Measurements from ENCODE around the gene GBP2.

GBP2 gene

GRCh38 chr1:89167590-89168230 lies 41.8 kb upstream of the GBP2 start:
- TF ChIP-seq, protein P1, sequence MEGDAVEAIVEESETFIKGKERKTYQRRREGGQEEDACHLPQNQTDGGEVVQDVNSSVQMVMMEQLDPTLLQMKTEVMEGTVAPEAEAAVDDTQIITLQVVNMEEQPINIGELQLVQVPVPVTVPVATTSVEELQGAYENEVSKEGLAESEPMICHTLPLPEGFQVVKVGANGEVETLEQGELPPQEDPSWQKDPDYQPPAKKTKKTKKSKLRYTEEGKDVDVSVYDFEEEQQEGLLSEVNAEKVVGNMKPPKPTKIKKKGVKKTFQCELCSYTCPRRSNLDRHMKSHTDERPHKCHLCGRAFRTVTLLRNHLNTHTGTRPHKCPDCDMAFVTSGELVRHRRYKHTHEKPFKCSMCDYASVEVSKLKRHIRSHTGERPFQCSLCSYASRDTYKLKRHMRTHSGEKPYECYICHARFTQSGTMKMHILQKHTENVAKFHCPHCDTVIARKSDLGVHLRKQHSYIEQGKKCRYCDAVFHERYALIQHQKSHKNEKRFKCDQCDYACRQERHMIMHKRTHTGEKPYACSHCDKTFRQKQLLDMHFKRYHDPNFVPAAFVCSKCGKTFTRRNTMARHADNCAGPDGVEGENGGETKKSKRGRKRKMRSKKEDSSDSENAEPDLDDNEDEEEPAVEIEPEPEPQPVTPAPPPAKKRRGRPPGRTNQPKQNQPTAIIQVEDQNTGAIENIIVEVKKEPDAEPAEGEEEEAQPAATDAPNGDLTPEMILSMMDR (IDR thresholded peaks at IDR 0.05; ENCODE audit: extremely low read depth, insufficient read depth, missing control alignments), result no peak
- DNase-seq (ENCODE audit: low spot score), result no peak
- in situ Hi-C loops (cut with MboI; ENCODE audit: low pct_unique_long_range_greater_than_20kb, low sequenced_read_pairs, unreplicated experiment), result no loop called here

- in situ Hi-C loops (cut with MboI; ENCODE audit: low pct_unique_long_range_greater_than_20kb, low sequenced_read_pairs, unreplicated experiment), result no loop called here
- no peak for DNase-seq (ENCODE audit: low spot score)
- TF ChIP-seq, protein P1 (IDR thresholded peaks at IDR 0.05; ENCODE audit: extremely low read depth, insufficient read depth, missing control alignments), result no peak
These were observed 40.8 kb upstream of the GBP2 start for GRCh38 chr1:89166705-89167104.

GRCh38 chr1:89165811-89166210 lies 39.9 kb upstream of the GBP2 start:
- no peak for DNase-seq (ENCODE audit: low spot score)
- in situ Hi-C loops (cut with MboI; ENCODE audit: low pct_unique_long_range_greater_than_20kb, low sequenced_read_pairs, unreplicated experiment), result no loop called here
- TF ChIP-seq, protein P1 (IDR thresholded peaks at IDR 0.05; ENCODE audit: extremely low read depth, insufficient read depth, missing control alignments), result no peak

GRCh38 chr1:89151047-89151446 lies 25.1 kb upstream of the GBP2 start:
- TF ChIP-seq, protein P1 (IDR thresholded peaks at IDR 0.05; ENCODE audit: extremely low read depth, insufficient read depth, missing control alignments), result no peak
- no peak for DNase-seq (ENCODE audit: low spot score)
- in situ Hi-C loops (cut with MboI; ENCODE audit: low pct_unique_long_range_greater_than_20kb, low sequenced_read_pairs, unreplicated experiment), result no loop called here

- DNase-seq (ENCODE audit: low spot score), result no peak
- in situ Hi-C loops (cut with MboI; ENCODE audit: low pct_unique_long_range_greater_than_20kb, low sequenced_read_pairs, unreplicated experiment), result no loop called here
- TF ChIP-seq, protein P1 (IDR thresholded peaks at IDR 0.05; ENCODE audit: extremely low read depth, insufficient read depth, missing control alignments), result no peak
These were observed 24.1 kb upstream of the GBP2 start for GRCh38 chr1:89149976-89150375.

- DNase-seq (ENCODE audit: low spot score), result no peak
- in situ Hi-C loops (cut with MboI; ENCODE audit: low pct_unique_long_range_greater_than_20kb, low sequenced_read_pairs, unreplicated experiment), result no loop called here
- TF ChIP-seq, protein P1 (IDR thresholded peaks at IDR 0.05; ENCODE audit: extremely low read depth, insufficient read depth, missing control alignments), result no peak
These were observed 23.3 kb upstream of the GBP2 start for GRCh38 chr1:89149229-89149628.
